ENCODE data around the gene TNNT2.

The TNNT2 gene

DNA sequence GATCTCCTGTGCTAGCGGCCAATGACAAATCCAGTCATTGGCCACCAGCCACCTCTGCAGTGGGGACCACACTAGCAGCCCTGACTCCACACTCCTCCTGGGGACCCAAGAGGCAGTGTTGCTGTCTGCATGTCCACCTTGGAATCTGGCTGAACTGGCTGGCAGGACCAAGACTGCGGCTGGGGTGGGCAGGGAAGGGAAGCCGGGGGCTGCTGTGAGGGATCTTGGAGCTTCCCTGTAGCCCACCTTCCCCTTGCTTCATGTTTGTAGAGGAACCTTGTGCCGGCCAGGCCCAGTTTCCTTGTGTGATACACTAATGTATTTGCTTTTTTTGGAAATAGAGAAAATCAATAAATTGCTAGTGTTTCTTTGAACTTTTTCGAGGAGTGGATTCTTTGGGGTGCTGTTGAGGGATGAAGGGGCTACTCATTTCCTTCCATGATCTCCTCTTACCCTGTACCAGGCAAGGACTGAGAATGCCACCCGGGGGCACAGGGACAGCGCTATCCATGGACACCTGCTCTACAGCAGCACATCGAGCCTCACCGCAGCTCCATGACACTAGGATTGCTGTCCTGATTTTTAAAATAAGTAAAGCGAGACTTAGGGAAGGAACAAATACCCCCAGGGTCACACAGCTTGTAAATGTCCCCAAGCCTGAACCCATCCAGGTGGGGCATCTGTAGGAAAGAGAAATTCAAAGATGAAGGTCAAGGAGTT is 44.7 kb downstream of the TNNT2 start (continued):
- TF ChIP-seq, protein P1, sequence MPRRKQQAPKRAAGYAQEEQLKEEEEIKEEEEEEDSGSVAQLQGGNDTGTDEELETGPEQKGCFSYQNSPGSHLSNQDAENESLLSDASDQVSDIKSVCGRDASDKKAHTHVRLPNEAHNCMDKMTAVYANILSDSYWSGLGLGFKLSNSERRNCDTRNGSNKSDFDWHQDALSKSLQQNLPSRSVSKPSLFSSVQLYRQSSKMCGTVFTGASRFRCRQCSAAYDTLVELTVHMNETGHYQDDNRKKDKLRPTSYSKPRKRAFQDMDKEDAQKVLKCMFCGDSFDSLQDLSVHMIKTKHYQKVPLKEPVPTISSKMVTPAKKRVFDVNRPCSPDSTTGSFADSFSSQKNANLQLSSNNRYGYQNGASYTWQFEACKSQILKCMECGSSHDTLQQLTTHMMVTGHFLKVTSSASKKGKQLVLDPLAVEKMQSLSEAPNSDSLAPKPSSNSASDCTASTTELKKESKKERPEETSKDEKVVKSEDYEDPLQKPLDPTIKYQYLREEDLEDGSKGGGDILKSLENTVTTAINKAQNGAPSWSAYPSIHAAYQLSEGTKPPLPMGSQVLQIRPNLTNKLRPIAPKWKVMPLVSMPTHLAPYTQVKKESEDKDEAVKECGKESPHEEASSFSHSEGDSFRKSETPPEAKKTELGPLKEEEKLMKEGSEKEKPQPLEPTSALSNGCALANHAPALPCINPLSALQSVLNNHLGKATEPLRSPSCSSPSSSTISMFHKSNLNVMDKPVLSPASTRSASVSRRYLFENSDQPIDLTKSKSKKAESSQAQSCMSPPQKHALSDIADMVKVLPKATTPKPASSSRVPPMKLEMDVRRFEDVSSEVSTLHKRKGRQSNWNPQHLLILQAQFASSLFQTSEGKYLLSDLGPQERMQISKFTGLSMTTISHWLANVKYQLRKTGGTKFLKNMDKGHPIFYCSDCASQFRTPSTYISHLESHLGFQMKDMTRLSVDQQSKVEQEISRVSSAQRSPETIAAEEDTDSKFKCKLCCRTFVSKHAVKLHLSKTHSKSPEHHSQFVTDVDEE (CRISPR knock-in tag; IDR thresholded peaks at IDR 0.05): no peak

DNA sequence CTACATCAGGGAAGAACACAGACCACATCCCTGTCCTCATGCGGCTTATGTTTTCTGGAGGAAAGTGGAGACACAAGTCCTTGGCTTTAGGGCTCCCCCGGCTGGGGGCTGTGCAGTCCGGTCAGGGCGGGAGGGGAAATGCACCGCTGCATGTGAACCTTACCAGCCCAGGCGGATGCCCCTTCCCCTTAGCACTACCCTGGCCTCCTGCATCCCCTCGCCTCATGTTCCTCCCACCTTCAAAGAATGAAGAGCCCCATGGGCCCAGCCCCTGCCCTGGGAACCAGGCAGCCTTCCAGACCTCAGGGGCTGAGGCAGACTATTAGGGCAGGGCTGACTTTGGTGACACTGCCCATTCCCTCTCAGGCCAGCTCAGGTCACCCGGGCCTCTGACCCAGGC is 45.5 kb downstream of the TNNT2 start:
- no peak for TF ChIP-seq ZC3H10 (CRISPR knock-in tag; IDR thresholded peaks at IDR 0.05)
- no peak for TF ChIP-seq TCF4 (CRISPR knock-in tag; IDR thresholded peaks at IDR 0.05; ENCODE audit: borderline replicate concordance)
- TF ChIP-seq ZFP30 (CRISPR knock-in tag; IDR thresholded peaks at IDR 0.05): no peak
- TF ChIP-seq, protein P2, sequence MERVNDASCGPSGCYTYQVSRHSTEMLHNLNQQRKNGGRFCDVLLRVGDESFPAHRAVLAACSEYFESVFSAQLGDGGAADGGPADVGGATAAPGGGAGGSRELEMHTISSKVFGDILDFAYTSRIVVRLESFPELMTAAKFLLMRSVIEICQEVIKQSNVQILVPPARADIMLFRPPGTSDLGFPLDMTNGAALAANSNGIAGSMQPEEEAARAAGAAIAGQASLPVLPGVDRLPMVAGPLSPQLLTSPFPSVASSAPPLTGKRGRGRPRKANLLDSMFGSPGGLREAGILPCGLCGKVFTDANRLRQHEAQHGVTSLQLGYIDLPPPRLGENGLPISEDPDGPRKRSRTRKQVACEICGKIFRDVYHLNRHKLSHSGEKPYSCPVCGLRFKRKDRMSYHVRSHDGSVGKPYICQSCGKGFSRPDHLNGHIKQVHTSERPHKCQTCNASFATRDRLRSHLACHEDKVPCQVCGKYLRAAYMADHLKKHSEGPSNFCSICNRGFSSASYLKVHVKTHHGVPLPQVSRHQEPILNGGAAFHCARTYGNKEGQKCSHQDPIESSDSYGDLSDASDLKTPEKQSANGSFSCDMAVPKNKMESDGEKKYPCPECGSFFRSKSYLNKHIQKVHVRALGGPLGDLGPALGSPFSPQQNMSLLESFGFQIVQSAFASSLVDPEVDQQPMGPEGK (CRISPR knock-in tag; IDR thresholded peaks at IDR 0.05; ENCODE audit: borderline replicate concordance): no peak
- no peak for TF ChIP-seq PPARA (CRISPR knock-in tag; IDR thresholded peaks at IDR 0.05; ENCODE audit: borderline replicate concordance)
- no peak for TF ChIP-seq ZNF8 (CRISPR knock-in tag; IDR thresholded peaks at IDR 0.05)
- no peak for TF ChIP-seq ARNTL (CRISPR knock-in tag; IDR thresholded peaks at IDR 0.05; ENCODE audit: borderline replicate concordance, low read depth)
- no peak for TF ChIP-seq ISL1 (CRISPR knock-in tag; IDR thresholded peaks at IDR 0.05)
- ATAC-seq: no peak

DNA sequence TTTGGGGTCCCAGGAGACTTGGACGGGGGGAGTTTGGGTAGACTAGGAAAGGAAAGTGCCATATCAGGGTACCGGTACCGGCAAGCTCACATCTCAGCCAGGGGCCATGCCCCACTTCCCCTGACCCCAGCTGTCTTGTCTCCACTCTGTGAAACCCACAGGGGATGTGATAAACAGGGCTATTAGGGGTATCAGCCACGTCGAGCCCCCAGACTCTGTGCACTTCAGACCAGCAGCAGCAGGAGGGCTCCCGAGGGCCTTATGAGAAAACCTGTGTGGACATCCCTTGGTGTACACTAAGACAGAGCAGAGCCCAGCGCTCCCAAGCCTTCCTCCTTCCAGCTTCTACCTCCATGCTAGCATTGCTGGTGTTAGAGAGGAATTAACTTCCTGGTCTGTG is 46.3 kb downstream of the TNNT2 start:
- ATAC-seq: no peak
- TF ChIP-seq, protein P2 (CRISPR knock-in tag; IDR thresholded peaks at IDR 0.05; ENCODE audit: borderline replicate concordance): no peak
- TF ChIP-seq TOX (CRISPR knock-in tag; IDR thresholded peaks at IDR 0.05; ENCODE audit: borderline replicate concordance) (no peak), CSDC2 (CRISPR knock-in tag; IDR thresholded peaks at IDR 0.05) (no peak), ARNTL (CRISPR knock-in tag; IDR thresholded peaks at IDR 0.05; ENCODE audit: borderline replicate concordance, low read depth) (no peak), ZNF70 (CRISPR knock-in tag; IDR thresholded peaks at IDR 0.05) (no peak), PPARA (CRISPR knock-in tag; IDR thresholded peaks at IDR 0.05; ENCODE audit: borderline replicate concordance) (no peak), GLIS3 (CRISPR knock-in tag; IDR thresholded peaks at IDR 0.05) (no peak), ISL1 (CRISPR knock-in tag; IDR thresholded peaks at IDR 0.05) (no peak), ZFP3 (CRISPR knock-in tag; IDR thresholded peaks at IDR 0.05) (no peak), ZNF8 (CRISPR knock-in tag; IDR thresholded peaks at IDR 0.05) (no peak)
- TF ChIP-seq, protein P3, sequence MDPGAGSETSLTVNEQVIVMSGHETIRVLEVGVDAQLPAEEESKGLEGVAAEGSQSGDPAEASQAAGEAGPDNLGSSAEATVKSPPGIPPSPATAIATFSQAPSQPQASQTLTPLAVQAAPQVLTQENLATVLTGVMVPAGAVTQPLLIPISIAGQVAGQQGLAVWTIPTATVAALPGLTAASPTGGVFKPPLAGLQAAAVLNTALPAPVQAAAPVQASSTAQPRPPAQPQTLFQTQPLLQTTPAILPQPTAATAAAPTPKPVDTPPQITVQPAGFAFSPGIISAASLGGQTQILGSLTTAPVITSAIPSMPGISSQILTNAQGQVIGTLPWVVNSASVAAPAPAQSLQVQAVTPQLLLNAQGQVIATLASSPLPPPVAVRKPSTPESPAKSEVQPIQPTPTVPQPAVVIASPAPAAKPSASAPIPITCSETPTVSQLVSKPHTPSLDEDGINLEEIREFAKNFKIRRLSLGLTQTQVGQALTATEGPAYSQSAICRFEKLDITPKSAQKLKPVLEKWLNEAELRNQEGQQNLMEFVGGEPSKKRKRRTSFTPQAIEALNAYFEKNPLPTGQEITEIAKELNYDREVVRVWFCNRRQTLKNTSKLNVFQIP (CRISPR knock-in tag; IDR thresholded peaks at IDR 0.05; ENCODE audit: borderline replicate concordance, low read depth): no peak

DNA sequence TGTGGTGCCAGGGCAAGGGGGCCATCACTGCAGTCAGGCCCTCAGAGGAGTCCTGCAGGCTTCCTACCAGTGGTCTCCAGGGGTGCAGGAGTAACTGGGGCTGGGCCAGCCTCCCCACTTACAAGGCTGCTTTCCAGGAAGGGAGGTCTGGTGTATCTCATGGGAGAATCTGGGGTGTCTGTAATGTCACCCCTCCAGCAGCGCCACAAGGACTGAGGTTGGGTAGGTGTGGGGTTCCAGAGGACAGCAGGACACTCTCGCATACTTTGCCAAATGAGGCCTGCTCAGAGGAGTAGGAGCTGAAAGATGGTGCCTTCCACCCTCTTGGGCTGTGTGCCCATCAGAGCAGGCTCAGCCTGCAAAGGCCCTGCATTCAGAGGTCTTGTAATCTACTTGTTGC is 46.9 kb downstream of the TNNT2 start:
- TF ChIP-seq ZNF70 (CRISPR knock-in tag; IDR thresholded peaks at IDR 0.05): no peak
- TF ChIP-seq TCF4 (CRISPR knock-in tag; IDR thresholded peaks at IDR 0.05; ENCODE audit: borderline replicate concordance): no peak
- ATAC-seq: no peak

DNA sequence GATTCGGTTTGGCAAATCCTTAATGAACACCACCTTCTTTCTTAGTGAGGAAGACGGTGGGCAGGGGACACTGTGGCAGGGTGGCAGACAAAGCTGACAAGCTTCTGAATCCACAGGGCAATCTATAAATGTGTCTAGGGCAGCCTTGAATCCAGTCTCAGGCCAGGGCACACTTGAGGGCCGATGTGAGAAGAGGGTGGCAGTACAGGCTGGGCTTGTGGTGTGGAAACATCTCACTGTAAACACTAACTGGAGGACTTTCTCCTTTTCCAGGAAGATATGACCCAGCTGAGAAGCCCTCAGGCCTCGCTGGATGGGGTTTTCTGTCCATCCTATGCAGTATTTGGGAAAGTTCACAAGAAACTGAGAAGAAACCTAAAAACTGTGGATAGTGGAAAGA is 47.7 kb downstream of the TNNT2 start:
- no peak for TF ChIP-seq ZNF8 (CRISPR knock-in tag; IDR thresholded peaks at IDR 0.05)
- TF ChIP-seq ZFP3 (CRISPR knock-in tag; IDR thresholded peaks at IDR 0.05): no peak
- TF ChIP-seq ZC3H10 (CRISPR knock-in tag; IDR thresholded peaks at IDR 0.05): no peak
- TF ChIP-seq PPARA (CRISPR knock-in tag; IDR thresholded peaks at IDR 0.05; ENCODE audit: borderline replicate concordance): no peak
- TF ChIP-seq TOX (CRISPR knock-in tag; IDR thresholded peaks at IDR 0.05; ENCODE audit: borderline replicate concordance): no peak
- ATAC-seq: no peak; the same call in 2 of the 3 replicates
